ENCODE results near the gene OTULIN. TPM values are rescaled to one million over a fixed set of nuclear protein-coding genes. Genes with fewer than 3 reads are reported as not detected.

Gene OTULIN
- total and polyA plus RNA-seq, 2 of the 13 experiments (the other 11 are each of a cell fraction or from before 2014, with no cell fraction given), result 7.0 to 34.8 TPM

GRCh38 chr5:14745188-14745563, 80.7 kb downstream of the OTULIN start (continued):
- TF ChIP-seq ZNF431 (CRISPR knock-in tag; IDR thresholded peaks at IDR 0.05; ENCODE audit: borderline replicate concordance, low read depth), result no peak

DNA sequence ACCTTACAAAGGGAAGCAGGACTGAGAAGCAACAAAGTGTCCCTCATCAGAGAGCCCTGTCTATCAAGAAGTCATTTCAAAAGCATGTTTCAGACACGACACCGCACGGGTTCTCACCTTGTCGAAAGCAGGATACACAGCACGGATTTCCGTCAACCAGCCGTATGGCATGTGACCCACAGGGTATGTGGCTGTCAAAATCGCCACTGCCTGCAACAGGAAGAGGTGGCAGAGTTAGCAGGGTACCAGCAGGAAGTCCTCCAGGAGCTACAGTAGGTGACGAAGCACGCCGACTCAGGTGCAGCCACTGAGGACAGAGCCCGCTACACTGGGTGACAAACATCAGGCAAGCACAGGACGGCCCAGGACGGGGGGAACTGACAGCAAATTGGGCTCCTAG, 81.2 kb downstream of the OTULIN start:
- Histone ChIP-seq H3K4me1 (ENCODE audit: insufficient read depth, low read length) (peaks cover 26% of the 10 kb centered on the region), H3K9ac (ENCODE audit: insufficient read depth, low read depth, low read length) (no peak overlapping the region), H3K27me3 (ENCODE audit: control insufficient read depth in 1 of 2, insufficient read depth in 2 of 2, low read length in 2 of 2) (no peaks in the 10 kb centered on the region), H3K27ac (ENCODE audit: extremely low read length, insufficient read depth, low read length) (no peak overlapping the region), H3K4me3 (replicated peaks in 1 of 3; ENCODE audit: insufficient read depth in 1 of 3, low read depth in 2 of 3, low read length in 3 of 3) (no peak overlapping the region), H3K4me2 (ENCODE audit: low read depth, low read length) (no peak overlapping the region), H3K9me3 (ENCODE audit: low read length) (no peaks in the 10 kb centered on the region), H2AFZ (ENCODE audit: low read length) (no peak overlapping the region), H4K20me1 (ENCODE audit: insufficient read depth, low read length) (no peaks in the 10 kb centered on the region), H3K79me2 (ENCODE audit: insufficient read depth, low read length) (no peaks in the 10 kb centered on the region), H3K36me3 (replicated peaks in 1 of 2; ENCODE audit: control insufficient read depth in 1 of 2, insufficient read depth in 2 of 2, low read length in 2 of 2) (peaks cover 9 to 30% of the 10 kb centered on the region in 2 experiments; a peak in 3 of 5 replicates)
- TF ChIP-seq NFATC3 (CRISPR knock-in tag; IDR thresholded peaks at IDR 0.05), result no peak
- TF ChIP-seq THAP9 (CRISPR knock-in tag; IDR thresholded peaks at IDR 0.05; ENCODE audit: borderline replicate concordance), result no peak
- no peak for TF ChIP-seq ZNF678 (CRISPR knock-in tag; IDR thresholded peaks at IDR 0.05)
- no peak for TF ChIP-seq DR1 (CRISPR knock-in tag; IDR thresholded peaks at IDR 0.05)
- TF ChIP-seq ZNF660 (CRISPR knock-in tag; IDR thresholded peaks at IDR 0.05; ENCODE audit: borderline replicate concordance, low read depth), result no peak
- no peak for TF ChIP-seq CEBPG (CRISPR knock-in tag; IDR thresholded peaks at IDR 0.05)
- TF ChIP-seq, protein P1, sequence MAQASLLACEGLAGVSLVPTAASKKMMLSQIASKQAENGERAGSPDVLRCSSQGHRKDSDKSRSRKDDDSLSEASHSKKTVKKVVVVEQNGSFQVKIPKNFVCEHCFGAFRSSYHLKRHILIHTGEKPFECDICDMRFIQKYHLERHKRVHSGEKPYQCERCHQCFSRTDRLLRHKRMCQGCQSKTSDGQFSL (CRISPR knock-in tag; IDR thresholded peaks at IDR 0.05), result no peak
- no peak for DNase-seq (ENCODE audit: low spot score)
- FAIRE-seq, result no peak
- ChIA-PET POLR2A (interaction anchor here (1.5 kb wide), 1 partner anchor 18 kb away, joined by 6 read pairs; no protein-coding TSS in a partner anchor), CTCF (ENCODE audit: low intra/inter-chr PET ratio, low total read pairs) (no interaction called here)
- in situ Hi-C loops (cut with HindIII; ENCODE audit: extremely low pct_ligation_motif_present, low pct_unique_long_range_greater_than_20kb) (no loop called here), intact Hi-C loops (cut with micrococcal nuclease; ENCODE audit: unreplicated experiment) (no loop called here)
- no TSS peak for BruUV-seq (replicated peaks)
- no peak for ATAC-seq
- 96% methylated on average over 9 of the region's 14 CpGs for WGBS (ENCODE audit: low lambda C conversion rate)

Data from HepG2 (cell line).